CD1c-positive myeloid dendritic cell (primary cell): ENCODE results near the gene STARD7.
"Not testable (repeated sequence)": the region's sequence is repeated elsewhere in the genome, so short reads cannot be mapped to it uniquely, and the experiment has no call there.

Source experiments
- DNase-seq: peaks from one replicate; pipeline ENCODE4 v3.0.0-alpha.2; 2016; ENCODE audit errors: extremely low spot score

The STARD7 gene

DNA sequence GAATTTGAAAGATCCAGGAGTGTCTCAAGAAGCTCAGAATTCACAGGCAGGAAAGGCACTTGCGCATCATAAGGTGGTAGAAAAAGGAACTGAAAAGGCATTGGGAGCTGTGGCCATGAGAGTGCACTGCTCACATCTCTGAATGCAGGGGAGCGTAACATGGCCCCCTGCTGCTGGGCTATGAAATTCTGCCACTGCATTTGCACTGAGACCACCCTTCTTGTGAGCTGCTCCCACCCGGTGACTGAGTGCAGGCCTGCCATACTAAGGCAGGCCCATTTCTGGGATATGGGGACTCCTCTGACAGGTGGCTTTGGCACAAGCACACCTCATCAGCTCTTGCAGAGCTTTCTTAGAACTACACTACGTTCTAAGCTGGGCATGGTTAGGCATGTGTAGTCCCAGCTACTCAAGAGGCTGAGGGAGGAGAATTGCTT is 25.3 kb upstream of the STARD7 start:
- peak; percentile 64 for DNase-seq

DNA sequence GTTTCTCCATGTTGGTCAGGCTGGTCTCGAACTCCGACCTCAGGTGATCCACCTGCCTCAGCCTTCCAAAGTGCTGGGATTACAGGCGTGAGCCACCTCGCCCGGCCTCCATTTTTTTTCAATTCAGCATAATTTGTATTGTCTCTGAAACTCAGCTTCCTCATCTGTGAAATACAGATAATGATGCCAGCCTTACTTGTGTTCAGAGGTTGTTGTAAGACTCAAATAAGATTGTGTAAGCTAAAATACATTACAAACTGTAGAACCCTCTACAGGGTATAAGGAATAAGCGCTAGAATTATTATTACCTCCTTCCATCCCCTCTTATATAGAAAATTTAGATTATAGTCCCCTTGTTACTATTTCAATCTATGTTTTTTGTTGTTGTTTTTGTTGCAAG is 24.8 kb upstream of the STARD7 start:
- peak; percentile 17 for DNase-seq

DNA sequence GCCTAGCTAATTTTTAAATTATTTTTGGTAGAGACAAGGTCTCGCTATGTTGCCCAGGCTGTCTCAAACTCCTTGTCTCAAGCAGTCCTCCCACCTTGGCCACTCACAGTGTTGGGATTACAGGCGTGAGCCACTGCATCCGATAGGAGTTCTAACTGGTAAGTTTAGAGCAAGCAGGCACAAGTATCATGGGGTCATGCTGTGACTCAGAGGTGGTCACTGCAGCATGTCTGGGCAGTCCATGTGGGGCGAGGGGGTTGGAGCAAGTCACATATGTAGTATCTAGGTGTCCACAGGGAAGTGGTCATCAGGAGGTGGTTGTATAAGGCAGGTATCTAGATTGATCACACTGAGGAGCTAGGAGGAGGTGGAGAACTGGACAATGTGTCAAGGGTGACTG is 22.7 kb upstream of the STARD7 start:
- DNase-seq: no peak

DNA sequence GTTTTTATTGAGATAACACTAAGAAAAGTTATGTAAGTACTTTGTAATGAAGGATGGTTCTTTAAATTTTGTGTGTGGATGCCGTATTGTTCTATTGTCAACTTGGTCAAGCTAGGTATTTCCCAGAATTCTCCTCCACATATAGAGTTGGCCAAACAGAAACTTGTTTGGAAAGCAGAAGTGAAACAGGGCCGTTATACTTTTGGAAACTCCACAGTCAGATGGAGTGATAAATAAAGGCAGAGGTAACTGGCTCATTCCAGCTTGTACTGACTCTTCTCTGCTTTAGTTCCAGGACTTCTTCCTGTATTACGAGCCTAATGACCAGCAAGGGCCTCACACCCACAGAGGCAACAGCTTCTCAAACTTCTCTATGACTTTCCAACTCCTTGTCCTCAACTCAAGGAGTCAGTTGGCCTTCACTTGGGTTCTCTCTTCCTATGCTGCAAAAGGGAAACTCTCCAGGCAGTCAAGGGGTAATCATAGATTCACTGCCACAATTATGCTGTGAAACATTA is 16.4 kb upstream of the STARD7 start:
- DNase-seq: peak; percentile 73

DNA sequence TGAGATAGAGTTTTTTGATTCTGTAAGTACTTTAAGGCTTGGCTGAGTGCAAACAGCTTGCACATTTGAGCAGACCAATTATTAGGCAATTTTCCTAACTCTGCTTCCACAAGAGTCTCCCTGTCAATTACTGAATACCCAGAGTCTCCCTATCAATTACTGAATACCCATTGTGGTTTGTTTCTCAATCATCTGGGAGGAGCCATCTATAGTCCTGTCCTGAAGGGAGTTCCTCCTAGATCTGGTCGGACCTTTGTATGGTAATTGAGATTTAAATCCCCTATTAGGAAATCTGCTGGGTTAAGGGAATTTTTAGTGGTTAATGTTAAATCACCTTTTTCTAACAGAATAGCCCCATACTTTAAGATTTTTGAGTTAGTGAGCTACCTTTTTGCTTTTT is 12.5 kb upstream of the STARD7 start:
- DNase-seq: peak; percentile 45

DNA sequence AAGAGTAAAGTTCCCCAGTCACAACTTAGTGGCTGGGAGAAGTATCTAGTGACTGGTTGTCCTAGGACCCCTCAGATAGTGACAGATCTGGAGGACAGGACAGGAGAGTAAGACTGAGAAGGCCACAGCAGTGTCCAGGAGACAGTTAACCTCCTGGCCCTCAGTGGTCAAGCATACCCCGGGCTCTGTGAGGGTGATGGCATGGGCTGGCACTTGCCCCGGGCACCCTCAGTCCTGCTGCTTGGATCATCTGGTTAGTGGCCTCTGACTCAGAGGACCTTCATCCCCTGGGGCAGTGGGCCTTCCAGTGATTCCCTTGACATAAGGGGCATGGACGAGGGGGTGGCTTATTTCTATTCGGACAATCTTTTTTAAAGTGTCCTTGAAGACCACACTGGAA is 11.3 kb upstream of the STARD7 start:
- DNase-seq: not testable (repeated sequence)

DNA sequence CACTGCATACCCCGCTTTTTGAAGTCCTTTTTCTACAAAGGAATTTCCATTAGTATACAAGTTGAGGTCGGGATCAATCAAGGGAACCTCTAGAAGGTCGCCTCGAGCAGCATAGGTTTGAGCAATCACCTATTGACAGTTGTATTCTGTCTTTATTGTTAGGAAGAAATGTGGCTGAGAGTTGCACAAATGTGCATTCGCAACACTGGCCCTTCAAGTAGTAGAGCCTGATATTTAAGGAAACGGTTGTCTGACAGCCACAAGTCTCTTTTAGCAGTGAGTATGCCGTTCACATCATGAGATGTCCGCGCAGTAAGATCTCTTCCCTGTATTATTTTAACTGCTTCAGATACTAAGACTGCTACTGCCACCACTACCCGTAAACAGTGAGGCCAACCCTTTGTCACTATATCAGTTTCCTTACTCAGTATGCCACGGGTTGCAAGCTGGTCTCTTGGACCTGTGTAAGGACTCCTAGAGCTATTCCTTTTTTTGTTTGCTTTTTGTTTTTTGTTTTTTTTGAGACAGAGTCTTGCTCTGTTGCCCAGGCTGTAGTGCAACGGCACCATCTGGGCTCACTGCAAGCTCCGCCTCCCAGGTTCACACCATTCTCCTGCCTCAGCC is 10.0 kb upstream of the STARD7 start:
- DNase-seq: no peak

DNA sequence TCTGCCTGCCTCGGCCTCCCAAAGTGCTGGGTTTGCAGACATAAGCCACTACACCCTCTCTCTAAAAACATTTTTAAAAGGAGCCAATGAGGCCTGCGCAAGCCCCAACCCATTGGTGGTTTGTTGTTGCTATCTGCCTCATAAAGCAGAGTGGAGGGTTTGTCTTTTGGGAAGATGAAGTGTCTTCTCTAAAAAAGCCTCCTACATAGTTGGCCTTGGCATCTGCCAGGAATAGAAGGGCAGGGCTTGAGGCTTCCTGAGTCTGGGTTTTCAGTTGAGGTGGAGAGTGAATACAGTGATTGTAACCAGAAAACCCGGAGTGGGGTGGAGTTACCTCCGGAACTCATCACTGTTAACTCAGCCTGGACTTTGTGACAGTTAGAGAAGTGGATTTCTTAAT is 5.9 kb upstream of the STARD7 start:
- DNase-seq: no peak

DNA sequence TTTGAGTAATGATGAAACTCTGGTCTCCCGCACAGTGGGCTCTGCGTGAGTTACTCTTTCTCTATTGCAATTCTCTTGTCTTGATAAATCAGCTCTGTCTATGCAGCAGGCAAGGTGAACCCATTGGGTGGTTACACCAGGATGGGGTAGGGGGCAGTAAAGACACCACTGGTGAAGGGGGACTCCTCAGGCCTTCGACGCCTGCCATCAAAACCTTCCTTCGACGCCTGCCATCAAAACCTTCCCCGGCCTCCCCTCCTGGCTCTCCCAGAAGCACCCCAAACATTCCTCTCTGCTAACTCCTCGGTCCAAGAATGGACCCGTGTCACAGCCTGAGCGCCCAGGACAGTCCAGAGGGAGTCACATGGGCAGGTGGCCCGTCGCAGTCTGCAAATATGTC is 4.8 kb upstream of the STARD7 start:
- no peak for DNase-seq

DNA sequence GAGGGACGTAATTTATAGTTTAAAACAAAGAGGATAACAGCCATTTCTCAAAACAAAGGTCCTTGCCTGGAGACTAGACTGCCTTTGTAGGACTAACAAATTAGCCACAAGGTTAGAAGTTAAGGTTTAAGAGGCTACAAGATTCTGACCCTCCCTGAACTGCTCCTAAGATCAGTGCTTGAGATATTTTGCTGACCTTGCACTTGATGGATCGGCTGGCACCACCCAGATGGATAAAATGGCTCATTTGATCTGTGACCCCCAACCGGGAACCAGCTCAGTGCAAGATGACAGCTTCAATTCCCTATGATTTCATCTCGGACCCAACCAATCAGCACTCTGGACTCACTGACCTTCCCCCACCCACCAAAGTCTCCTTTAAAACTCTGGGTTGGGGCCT is 3.7 kb upstream of the STARD7 start:
- DNase-seq: no peak

DNA sequence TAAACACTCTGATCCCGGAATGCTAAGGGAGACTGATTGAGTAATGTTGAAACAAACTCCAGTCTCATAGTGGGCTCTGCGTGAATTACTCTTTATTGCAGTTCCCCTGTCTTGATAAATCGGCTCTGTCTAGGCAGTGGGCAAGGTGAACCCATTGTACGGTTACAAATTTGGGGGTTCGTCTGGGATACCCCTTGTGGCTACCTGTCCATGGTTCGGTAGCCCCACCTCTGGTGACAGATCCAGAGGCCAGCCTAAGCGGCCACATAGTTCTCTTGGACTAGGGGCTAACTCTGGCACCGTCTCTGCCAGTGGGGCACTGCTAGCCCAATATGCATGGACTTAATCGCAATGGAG is 1.1 kb upstream of the STARD7 start:
- DNase-seq: no peak

DNA sequence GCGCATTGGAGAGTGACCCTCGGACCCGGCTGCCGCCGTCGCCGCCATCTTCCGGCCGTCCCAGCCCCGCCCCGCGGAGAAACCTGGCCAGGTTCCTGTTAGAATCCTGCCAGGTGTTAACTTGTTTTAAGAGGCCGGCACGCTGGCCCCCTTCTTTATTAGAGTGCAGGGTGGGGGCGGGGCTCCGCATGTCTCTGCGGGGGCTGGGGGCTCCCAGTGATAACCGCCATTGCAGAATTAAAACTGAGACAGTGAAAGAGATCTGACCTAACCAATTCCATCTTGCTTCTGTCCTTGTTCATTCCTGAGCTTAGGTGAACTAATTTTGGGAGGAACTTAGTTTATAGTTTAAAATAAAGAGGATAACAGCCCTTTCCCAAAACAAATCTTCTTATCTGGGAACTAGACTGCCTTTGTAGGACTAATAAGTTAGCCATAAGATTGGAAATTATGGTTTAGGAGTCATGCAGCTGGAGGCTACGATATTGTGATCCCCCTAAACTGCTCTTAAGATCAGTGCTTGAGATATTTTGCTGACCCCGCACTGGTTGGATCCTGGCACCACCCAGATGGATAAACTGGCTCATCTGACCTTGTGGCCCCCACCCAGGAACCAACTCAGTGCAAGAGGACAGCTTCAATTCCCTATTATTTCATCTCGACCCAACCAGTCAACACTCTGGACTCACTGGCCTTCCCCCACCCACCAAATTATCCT is 543 bp upstream of the STARD7 start:
- no peak for DNase-seq

DNA sequence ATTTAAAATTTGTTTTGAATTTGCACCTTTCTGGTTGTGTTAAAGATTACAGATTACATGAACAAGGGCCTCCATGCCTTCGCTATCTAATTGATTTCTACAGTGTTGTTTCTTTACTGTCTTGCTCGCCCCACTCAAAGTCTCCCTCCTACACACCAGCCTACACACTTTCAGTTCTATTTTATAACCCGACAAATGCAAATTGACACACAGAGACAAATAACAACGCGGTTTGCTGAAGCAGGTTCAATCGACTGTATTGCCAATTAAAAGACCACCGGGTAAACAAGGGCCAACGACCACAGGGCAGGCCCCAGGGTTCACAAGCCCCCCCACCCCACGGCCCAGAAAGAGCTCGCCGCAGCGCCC is 869 bp downstream of the STARD7 start:
- peak; percentile 75 for DNase-seq

DNA sequence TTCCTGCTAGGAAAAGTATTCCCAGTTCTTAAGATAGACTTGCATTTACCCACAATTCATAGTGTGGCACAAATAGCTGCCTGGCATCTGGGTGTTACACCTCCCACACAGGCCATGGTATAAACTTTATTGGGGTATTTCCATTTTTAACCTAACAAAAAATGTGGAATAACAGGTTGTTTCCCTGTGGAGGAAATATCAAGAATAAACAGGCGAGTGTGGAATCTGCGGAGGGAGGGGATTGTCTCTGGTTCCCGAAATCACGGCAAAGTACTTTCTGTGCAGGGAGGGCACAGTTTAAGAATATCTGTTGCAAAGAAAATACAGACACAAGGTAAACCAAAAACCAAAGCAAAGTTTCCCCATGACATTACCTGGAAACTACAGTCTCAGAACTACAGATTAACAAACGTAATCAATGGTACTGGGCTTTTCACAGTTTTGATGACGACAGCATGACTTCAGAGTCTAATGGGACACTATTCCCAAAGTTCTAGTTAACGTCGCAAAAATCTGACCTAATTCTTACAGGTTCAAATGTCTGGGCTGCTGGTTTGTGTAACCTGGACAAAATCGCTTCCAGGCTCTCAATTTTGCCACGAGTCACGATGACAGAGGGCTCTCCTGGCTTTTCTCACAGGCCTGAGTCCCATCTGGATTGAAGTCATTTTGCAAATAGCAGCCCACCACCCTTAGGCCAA is 1.4 kb downstream of the STARD7 start:
- DNase-seq: peak; percentile 20

DNA sequence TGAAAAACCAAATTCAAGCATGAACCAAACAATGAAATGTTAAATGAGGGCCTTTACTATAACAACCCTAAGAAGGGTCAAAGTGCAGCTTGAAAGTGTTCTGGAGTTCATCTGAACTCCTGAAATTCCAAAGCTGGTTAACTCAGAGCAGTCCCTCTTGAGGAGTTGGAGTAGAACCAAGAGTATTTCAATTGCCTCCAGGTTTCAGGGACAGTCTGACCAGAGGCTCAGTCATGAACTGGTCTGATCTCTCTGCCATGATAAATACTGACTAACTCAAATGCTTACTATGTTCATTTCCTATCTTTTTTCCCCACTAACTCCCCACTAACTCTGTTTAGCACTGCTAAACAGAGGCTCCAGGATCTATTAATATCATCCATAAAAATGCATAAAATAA is 2.7 kb downstream of the STARD7 start:
- no peak for DNase-seq

DNA sequence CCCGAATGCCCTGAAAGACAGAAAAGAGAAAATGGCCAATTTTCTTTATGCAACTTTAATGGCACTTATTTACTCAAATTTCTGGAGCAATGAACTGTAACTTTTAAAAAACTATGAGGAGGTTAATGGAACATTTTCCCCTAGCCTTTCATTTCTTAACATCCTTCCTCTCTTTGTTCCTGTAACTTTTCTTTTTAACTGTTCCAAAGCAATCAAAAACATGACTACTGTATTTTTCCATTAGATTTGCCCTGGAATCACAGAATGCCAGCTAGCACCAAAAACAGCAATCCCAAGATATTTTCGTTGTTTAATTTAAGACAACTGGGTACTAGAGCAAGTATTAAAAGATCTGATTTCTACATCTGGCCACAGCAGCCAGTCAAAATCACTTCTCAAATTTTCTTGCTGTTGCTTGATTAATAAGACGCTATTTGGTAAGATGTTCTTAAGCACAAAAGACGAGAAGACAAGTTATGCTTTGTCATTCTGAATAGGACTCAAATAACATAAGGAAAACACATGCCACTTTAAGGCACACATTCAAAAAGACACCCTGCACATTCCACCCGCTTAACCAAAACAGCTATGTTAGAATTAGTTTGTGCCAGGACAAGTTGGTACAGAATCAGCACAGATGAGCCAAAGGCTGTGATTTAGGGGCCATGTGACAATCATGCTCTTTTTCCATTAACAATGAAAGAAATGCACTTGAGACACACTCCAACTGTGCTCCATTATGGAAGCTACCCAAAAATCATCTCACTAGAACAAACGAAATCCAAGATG is 3.6 kb downstream of the STARD7 start:
- peak; percentile 23 for DNase-seq

DNA sequence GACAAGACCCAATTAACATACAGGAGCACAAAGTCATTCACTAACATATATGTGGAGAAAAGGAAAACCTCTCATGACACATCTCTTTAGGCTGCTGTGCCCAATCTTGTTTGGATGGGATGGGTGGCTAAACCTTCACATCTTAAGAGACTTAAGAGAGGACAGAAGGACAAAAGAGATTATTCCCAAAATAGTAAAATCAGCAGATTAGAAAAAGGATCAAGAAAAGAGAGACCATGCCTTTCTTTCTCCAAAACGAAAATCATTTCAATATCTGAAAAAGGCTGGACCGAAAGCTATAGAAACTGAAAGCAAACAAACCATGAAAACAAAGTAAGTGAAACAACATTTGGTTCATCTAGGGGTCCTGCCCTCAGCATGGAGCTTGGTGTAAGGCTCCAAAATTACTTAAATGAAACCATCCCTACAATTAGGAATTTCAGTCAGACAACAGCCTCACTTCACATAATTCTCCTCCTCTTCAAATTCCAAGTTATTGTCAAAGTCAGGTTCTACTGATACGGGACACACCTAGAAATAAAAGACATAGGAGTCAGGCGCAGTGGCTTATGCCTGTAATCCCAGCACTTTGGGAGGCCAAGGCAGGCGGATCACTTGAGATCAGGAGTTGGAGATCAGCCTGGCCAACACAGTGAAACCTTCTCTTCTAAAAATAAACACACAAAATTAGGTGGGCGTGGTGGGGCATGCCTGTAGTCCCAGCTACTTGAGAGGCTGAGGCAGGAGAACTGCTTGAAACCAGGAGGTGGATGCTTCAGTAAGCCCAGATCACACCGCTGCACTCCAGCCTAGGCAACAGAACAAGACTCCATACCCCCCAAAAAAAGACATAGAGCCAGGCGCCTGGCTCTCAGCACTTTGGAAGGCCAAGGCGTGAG is 5.2 kb downstream of the STARD7 start:
- DNase-seq: no peak

DNA sequence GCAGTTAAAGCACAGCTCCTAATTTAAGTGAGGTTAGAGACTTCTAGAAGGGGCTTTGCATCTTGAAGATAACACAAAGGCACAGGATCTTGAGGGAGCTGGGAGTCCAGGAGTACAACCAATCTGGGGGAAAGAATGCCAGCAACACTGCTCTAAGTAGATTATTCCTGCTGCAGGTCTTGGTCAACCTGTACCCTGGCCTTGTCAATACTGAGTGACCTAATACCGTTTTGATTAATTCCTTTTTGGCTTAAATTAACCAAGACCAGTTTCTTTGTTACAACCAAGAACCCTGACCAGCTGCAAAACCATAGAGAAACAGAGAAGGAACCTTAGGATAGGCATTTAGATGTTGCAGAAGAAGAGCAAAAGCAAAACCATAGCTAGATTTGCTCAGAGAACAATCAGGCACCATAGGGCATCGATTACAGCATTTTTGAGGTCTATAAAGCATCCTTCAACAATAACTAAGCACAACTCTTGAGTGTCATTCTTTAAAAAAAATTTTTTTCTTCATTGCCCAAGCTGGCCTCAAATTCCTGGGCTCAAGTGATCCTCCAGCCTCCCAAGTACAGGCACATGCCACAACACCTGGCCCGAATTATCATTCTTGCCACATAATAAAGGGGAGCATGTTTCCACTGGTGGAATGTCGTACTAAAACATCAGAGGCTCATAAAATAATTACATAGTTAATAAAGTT is 6.3 kb downstream of the STARD7 start:
- no peak for DNase-seq

DNA sequence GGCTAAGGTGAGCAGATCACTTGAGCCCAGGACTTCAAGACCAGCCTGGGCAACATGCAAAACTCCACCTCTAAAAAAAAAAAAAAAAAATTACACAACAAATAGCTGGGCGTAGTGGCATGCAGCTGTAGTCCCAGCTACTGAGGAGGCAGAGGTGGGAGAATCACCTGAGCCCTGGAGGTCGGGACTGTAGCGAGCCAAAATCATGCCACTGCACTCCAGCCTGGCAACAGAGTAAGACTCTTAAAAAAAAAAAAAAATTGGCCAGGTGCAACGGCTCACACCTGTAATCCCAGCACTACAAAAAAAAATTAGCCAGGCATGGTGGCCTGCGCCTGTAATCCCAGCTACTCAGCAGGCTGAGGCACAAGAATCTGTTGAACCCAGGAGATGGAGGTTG is 7.3 kb downstream of the STARD7 start:
- DNase-seq: no peak

DNA sequence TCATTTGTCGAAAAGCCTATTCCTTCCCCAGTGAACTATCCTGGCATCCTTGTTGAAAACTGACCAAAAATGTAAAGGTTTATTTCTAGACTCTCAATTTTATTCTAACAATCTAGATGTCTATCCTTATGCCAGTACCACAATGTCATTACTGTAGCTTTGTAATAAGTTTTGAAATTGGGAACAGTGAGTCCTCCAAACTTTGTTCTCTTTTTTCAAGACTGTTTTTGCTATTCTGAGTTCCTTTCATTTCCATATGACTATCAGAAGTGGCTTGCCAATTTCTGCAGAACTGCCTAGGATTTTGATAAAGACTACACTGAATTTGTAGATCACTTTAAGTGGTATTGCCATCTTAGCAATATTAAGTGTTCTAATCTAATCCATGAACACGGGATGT is 9.7 kb downstream of the STARD7 start:
- peak; percentile 60 for DNase-seq
